GM12892 (cell line): ENCODE results near the gene INSIG1. TPM values are rescaled to one million over a fixed set of nuclear protein-coding genes. Genes with fewer than 3 reads are reported as not detected.

Experiments
- DNase-seq: peaks from one replicate; pipeline ENCODE4 v3.0.0; 2011; ENCODE audit not compliant: insufficient read length
- FAIRE-seq: peaks from 2 replicates; lab custom pipeline; 2011; peaks lifted over from hg19 to GRCh38; lab: Jason Lieb, UNC
- POLR2A ChIP-seq: IDR thresholded peaks from 2 replicates; pipeline ENCODE4 v1.6.1; 2011; ENCODE audit warnings: low read depth, low read length, control low read depth
- POLR2AphosphoS5 ChIP-seq: IDR thresholded peaks from 2 replicates; pipeline ENCODE4 v1.6.1; 2011; ENCODE audit warnings: low read depth, low read length, control low read depth
- TAF1 ChIP-seq: IDR thresholded peaks from 2 replicates; pipeline ENCODE4 v1.6.1; 2011; ENCODE audit warnings: low read depth, mild to moderate bottlenecking, control low read depth, low read length, borderline replicate concordance
- polyA plus RNA-seq: library from polyadenylated mRNA; unstranded; fragments of >200 nt; gene quantifications from one replicate; pipeline ENCODE4 v1.2.1, GENCODE V29; 2012; ENCODE audit warnings: missing spikeins, inconsistent platforms; ENCODE audit not compliant: missing spikeins

INSIG1 gene
- polyA plus RNA-seq = 72.0 TPM

DNA sequence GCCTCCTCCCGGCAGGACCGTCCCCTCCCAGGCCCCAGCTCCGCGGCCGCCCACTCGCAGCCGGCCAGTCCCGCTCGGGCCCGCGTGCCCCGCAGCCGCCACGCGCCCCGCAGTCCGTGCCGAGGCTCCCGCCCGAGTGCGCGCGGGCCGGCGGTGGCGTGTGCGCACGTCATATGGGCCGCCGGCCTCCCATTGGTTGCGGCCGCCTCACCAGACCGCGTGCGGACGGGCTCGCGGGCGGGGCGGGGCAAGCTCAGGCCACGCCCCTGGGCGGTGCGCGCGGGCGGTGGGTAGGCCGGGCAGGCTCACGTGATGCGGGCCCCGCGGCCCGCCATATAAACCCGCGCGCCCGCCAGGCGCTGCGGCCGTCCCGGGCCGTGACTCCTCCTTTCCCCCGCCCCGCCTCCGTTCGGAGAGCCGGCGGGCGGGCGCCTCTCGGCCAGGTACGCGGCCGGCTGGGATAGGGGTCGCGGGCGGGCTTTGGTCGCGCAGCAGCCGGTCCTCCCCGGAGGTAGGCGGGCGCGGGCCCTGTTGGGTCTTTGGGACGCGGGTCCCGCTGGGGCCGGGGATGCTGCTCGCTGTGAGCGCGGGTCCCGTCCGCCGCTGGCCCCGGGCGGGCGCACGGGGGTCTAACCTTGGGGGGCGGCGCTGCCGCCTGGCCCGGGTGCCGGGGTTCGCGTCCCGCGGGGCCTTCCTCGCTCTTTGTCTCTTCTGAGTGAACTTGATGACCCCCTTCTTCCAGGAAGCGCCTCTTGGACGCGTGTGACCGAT is at the start of gene INSIG1:
INSIG1 (plus strand) TSS at position 362 of the 771 bp plus-strand sequence; CDS start at position 770, 408 bp downstream.
- peak; percentile 90 for DNase-seq
- TF ChIP-seq POLR2A = peak; percentile 91
- TF ChIP-seq TAF1 = no peak
- 0 out of 2 replicates have a peak, but pooled peaks have one; percentile 40 for TF ChIP-seq POLR2AphosphoS5
- peak; percentile 95 for FAIRE-seq

DNA sequence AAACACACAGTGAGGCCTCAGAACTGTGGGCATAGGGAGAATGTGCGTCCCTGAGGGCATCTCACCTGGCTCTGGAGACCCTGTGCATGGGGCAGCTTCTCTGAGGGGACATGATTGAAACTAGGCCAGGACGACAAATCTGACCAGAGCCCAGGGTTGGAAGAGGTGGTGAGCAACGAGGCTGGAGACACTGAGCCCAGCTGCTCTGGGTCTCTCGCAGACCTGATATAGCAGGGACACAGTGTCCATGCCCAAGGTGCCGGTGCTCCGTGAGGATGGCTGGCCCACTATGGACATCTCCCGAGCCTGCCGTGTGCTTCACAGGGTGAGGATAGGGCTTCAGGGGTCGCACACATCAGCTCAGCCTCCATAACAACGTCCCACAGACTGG is 49.3 kb upstream of the INSIG1 start:
- TF ChIP-seq POLR2A = no peak
- no peak for TF ChIP-seq TAF1
- TF ChIP-seq POLR2AphosphoS5 = no peak
- FAIRE-seq (no peak), DNase-seq (no peak)

DNA sequence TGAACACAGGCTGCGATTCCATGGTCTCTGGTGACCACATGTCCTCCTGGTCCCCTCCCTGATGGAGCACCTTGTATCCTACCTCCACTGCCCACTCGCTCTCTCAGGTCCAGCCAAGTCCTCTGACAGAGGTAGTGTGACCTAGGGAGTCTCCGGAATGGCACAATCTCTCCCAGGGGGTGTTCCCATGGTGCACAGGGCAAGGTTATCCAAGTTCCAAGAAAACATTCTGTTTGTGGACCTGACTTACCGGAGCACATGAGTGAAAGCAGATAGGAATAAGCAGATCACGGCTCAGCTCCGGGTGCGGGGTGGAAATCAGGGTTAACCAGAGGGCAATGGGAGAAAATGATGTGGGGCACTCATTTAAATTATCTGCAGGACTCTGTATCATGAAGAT is 45.8 kb upstream of the INSIG1 start:
- TF ChIP-seq POLR2A = no peak
- TF ChIP-seq TAF1 = no peak
- no peak for TF ChIP-seq POLR2AphosphoS5
- no peak for FAIRE-seq
- no peak for DNase-seq

DNA sequence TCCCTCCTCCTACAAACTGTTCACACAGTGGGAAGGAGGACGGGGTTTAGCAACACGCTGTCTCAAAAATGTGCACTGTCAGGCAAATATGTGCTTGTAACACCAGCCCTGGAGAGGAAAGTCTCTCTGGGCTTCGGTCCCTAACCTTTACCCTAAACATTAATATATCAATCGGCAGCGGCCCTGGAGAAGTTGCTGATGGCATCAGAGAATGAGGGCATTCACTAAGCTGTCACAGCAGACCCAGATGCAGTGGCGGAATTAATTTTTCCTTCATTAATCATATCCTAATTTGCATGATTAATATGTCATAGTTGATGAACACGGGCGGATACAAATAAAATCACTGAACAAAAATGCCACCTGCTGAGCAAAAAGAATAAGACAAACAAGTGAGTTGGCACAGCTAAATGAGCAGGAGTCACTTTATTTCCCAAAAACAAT is 45.2 kb upstream of the INSIG1 start:
- TF ChIP-seq POLR2AphosphoS5 (no peak), POLR2A (no peak), TAF1 (no peak)
- FAIRE-seq (no peak), DNase-seq (no peak)

DNA sequence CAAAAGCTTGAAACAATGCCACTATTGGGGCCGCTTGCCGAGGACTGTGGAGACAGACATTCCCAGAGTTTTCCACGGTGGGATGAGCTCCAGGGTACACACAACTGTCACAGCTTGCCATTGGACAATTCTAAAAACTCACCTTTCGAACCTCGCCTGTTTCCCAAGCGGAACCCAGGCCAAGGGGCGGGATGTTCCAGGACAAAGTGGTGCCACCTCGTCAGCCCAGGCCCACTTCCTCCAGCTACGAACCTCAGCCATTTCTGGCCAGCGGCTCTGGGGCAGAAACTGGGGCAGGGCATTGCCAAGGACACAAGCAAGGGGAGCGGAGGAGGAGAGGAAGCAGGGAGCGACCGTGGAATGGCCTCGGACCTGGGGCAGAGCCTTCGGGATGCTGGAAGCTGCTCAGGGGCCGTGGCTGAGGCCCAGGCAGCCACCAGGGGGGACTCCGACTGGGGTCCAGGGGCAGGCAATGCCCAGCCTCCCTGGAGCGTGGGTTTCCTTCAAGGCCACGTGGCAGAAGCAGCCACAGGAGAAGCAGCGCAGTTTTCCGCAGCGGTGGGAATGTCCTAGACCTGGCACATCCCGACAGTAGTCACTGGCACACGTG is 44.7 kb upstream of the INSIG1 start:
- FAIRE-seq = no peak
- TF ChIP-seq POLR2A (no peak), TAF1 (no peak), POLR2AphosphoS5 (no peak)
- no peak for DNase-seq

DNA sequence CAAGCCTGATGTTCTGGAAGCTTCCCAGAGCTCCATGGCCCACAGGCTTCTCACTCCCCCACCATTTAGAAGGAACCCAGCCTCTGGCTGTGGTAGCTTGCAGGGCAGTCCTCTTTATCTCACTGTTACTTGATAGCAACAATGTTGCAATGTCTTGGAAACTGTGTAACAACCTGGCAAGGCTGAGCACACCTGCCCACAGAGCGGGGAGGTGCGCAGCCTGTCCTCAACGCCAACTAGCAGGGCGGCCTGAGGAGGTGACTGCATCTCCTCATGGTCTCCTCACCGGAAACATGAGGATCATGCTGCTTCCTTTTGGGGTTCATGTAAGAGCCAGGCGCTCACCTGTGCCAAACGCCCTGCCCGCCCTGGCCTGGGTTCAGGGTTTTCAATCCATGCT is 43.7 kb upstream of the INSIG1 start:
- FAIRE-seq (no peak), DNase-seq (no peak)
- no peak for TF ChIP-seq TAF1
- no peak for TF ChIP-seq POLR2AphosphoS5
- TF ChIP-seq POLR2A = no peak

DNA sequence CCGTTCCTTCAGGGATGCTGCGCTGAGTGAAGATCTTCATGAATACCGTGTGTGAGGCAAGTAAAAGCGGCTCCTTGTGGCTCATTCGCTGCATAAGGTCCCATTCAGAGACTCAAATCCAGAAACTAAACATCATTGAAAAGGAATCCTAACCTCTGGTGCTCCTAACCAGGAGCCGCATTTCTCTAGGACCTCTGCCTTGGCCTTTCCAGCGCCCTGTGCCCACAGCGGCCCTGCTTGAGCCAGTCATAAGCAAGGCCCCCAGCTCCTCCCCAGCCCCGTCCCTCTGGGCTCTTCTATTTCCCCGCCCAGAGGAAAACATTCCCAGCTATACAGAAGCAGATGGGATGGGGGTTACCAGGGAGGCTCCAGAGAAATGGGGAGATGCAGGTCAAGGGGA is 42.6 kb upstream of the INSIG1 start:
- DNase-seq (no peak), FAIRE-seq (no peak)
- TF ChIP-seq POLR2AphosphoS5 (no peak), POLR2A (no peak), TAF1 (no peak)

DNA sequence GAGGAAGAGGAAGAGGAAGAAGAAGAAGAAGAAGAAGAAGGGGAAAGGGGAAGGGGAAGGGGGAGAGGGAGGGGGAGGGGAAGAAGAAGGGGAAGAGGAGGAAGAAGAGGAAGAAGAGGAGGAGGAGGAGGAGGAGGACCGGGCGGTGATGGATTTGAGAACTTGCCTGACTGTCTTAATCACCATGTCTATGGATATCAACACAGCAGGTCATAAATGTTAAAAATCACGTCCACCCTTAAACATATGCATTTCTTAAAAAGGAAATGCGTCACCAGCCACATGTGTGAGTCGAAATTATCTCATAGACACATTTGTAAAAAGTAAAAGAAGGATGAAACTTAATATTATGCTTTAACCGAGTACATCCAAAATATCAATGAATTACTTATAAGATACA is 42.1 kb upstream of the INSIG1 start:
- no peak for FAIRE-seq

DNA sequence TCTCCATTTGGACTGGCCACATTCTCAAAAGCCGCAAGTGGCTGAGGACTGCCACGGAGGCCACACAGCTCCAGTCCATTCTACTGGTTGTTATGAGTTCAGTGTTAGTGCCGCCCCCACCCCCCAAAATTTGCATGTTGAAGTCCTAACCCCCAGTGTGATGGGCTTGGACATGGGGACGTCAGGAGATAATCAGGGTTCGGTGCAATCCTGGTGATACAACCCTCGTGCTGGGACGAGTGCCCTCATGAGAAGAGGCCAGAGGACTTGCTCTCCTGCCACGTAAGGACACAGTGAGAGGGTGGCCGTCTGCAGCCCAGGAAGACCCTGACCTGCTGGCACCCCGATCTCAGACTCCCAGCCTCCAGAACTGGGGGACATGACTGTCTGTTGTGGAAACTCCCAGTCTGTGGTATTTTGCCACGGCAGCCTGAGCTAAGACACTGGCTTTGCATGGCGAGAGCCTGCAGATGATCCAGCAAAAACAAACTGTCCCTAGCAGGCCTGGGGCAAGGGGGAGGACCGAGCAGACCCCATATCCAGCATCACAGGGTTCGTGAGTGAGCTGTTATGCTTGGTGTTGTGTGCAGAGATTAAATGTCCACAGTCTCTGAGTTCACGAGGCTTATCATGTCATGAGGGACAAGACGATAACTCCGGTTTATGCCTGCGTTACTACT is 41.5 kb upstream of the INSIG1 start:
- FAIRE-seq (no peak), DNase-seq (no peak)
- no peak for TF ChIP-seq POLR2AphosphoS5
- TF ChIP-seq POLR2A = no peak
- TF ChIP-seq TAF1 = no peak

More for the DNA sequence above, 42.1 kb upstream of the INSIG1 start:
- no peak for DNase-seq
- no peak for TF ChIP-seq POLR2AphosphoS5
- TF ChIP-seq TAF1 = no peak
- no peak for TF ChIP-seq POLR2A

DNA sequence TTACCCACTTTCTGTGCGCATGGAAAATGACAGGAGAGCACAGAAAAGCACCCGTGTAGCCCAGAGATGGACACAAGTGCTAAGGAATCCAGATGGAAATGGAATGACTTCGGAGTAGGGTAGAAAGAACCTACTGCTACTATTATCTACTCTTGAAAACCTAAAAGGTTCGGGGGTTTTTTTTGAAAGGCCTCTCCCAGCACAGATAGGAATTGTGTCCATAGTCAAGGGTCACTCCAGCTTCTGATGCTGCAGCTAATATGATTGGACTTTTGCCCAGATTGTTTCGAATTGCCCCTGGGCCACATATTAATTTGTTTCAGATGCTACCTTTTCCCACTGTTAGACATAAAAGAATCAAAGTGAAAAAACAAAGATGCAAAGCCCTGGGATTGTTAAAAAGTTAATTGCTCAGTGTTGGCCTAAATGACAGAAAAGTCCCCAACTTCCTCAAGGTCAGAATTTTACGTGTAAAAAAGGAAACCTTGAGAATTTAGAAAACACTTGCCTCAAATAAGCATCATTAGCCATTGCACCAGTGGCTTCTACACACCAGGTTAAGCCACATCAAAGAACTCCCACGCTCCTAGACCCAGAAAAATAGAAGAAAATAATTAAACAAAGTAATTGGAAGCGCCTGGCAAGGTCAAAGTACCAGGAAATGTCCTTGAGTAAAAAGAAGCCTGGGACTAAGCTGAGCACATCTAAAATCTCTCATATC is 40.8 kb upstream of the INSIG1 start:
- FAIRE-seq = no peak
- DNase-seq = no peak
- TF ChIP-seq TAF1 (no peak), POLR2A (no peak), POLR2AphosphoS5 (no peak)
